Mucosa of stomach (tissue), 1 donor: Measurements from ENCODE around the gene STK38L.

Source experiments
- H3K27me3 ChIP-seq: one replicate; pipeline ENCODE4 v1.7.0; 2013; ENCODE audit warnings: mild to moderate bottlenecking, low read length; ENCODE audit not compliant: control insufficient read depth, insufficient read depth
- H3K36me3 ChIP-seq: one replicate; pipeline ENCODE4 v1.7.0; 2013; ENCODE audit warnings: low read length; ENCODE audit not compliant: control insufficient read depth, insufficient read depth
- H3K4me1 ChIP-seq: one replicate; pipeline ENCODE4 v1.7.0; 2013; ENCODE audit warnings: mild to moderate bottlenecking, low read length; ENCODE audit not compliant: control insufficient read depth, insufficient read depth
- H3K4me3 ChIP-seq: one replicate; pipeline ENCODE4 v1.7.0; 2013; ENCODE audit warnings: low read length
- H3K9ac ChIP-seq: one replicate; pipeline ENCODE4 v1.7.0; 2013; ENCODE audit warnings: mild to moderate bottlenecking, low read length, moderate library complexity
- H3K9me3 ChIP-seq: one replicate; pipeline ENCODE4 v1.7.0; 2013; ENCODE audit warnings: mild to moderate bottlenecking, low read length, moderate library complexity; ENCODE audit not compliant: control insufficient read depth
- donor health status: Pancreatic carcinoma.

The STK38L gene

GRCh38 chr12:27285403-27285802 is 41.3 kb downstream of the STK38L start:
- Histone ChIP-seq H3K9me3 (no peaks in the 10 kb centered on the region), H3K27me3 (no peaks in the 10 kb centered on the region), H3K4me1 (peaks cover 45% of the 10 kb centered on the region), H3K9ac (no peak overlapping the region), H3K36me3 (no peaks in the 10 kb centered on the region), H3K4me3 (no peak overlapping the region)

- Histone ChIP-seq H3K9me3 (no peaks in the 10 kb centered on the region), H3K27me3 (no peaks in the 10 kb centered on the region), H3K4me3 (no peak overlapping the region), H3K36me3 (no peaks in the 10 kb centered on the region), H3K9ac (no peak overlapping the region), H3K4me1 (peaks cover 42% of the 10 kb centered on the region)
Measured at GRCh38 chr12:27289414-27289813, 45.3 kb downstream of the STK38L start.

- Histone ChIP-seq H3K9ac (no peak overlapping the region), H3K4me3 (no peak overlapping the region), H3K27me3 (no peaks in the 10 kb centered on the region), H3K9me3 (no peaks in the 10 kb centered on the region), H3K4me1 (peaks cover 32% of the 10 kb centered on the region), H3K36me3 (no peaks in the 10 kb centered on the region)
Measured at GRCh38 chr12:27290501-27291168, 46.5 kb downstream of the STK38L start.

GRCh38 chr12:27291862-27292261 is 47.8 kb downstream of the STK38L start:
- Histone ChIP-seq H3K27me3 (no peaks in the 10 kb centered on the region), H3K4me3 (no peak overlapping the region), H3K4me1 (peaks cover 31% of the 10 kb centered on the region), H3K9ac (no peak overlapping the region), H3K9me3 (no peaks in the 10 kb centered on the region), H3K36me3 (no peaks in the 10 kb centered on the region)

- Histone ChIP-seq H3K36me3 (no peaks in the 10 kb centered on the region), H3K9ac (no peak overlapping the region), H3K27me3 (no peaks in the 10 kb centered on the region), H3K4me3 (no peak overlapping the region), H3K9me3 (no peaks in the 10 kb centered on the region), H3K4me1 (peaks cover 31% of the 10 kb centered on the region)
Measured at GRCh38 chr12:27292718-27293117, 48.6 kb downstream of the STK38L start.

- Histone ChIP-seq H3K4me1 (peaks cover 31% of the 10 kb centered on the region), H3K9ac (no peak overlapping the region), H3K4me3 (no peak overlapping the region), H3K27me3 (no peaks in the 10 kb centered on the region), H3K9me3 (no peaks in the 10 kb centered on the region), H3K36me3 (no peaks in the 10 kb centered on the region)
Measured at GRCh38 chr12:27293463-27293862, 49.4 kb downstream of the STK38L start.

- Histone ChIP-seq H3K4me1 (peaks cover 15% of the 10 kb centered on the region), H3K9me3 (no peaks in the 10 kb centered on the region), H3K36me3 (no peaks in the 10 kb centered on the region), H3K27me3 (no peaks in the 10 kb centered on the region), H3K4me3 (no peak overlapping the region), H3K9ac (no peak overlapping the region)
Measured at GRCh38 chr12:27296674-27297073, 52.6 kb downstream of the STK38L start.

- Histone ChIP-seq H3K9me3 (no peaks in the 10 kb centered on the region), H3K36me3 (no peaks in the 10 kb centered on the region), H3K4me1 (peaks cover 12% of the 10 kb centered on the region), H3K9ac (no peak overlapping the region), H3K27me3 (no peaks in the 10 kb centered on the region), H3K4me3 (no peak overlapping the region)
Measured at GRCh38 chr12:27297566-27297965, 53.5 kb downstream of the STK38L start.

GRCh38 chr12:27299102-27299501 is 55.0 kb downstream of the STK38L start:
- no peaks in the 10 kb centered on the region for H3K27me3 ChIP-seq
- H3K4me3 ChIP-seq = no peak overlapping the region
- no peak overlapping the region for H3K9ac ChIP-seq
- H3K4me1 ChIP-seq = peaks cover 4% of the 10 kb centered on the region
- H3K9me3 ChIP-seq = no peaks in the 10 kb centered on the region
- no peaks in the 10 kb centered on the region for H3K36me3 ChIP-seq

- H3K27me3 ChIP-seq = no peaks in the 10 kb centered on the region
- no peaks in the 10 kb centered on the region for H3K36me3 ChIP-seq
- no peaks in the 10 kb centered on the region for H3K9me3 ChIP-seq
- H3K9ac ChIP-seq = no peak overlapping the region
- peaks cover 8% of the 10 kb centered on the region for H3K4me1 ChIP-seq
- no peak overlapping the region for H3K4me3 ChIP-seq
Measured at GRCh38 chr12:27300226-27300625, 56.1 kb downstream of the STK38L start.

GRCh38 chr12:27303139-27304111 is 59.3 kb downstream of the STK38L start:
- peaks cover 12% of the 10 kb centered on the region for H3K4me1 ChIP-seq
- no peaks in the 10 kb centered on the region for H3K9me3 ChIP-seq
- no peak overlapping the region for H3K9ac ChIP-seq
- H3K36me3 ChIP-seq = no peaks in the 10 kb centered on the region
- no peaks in the 10 kb centered on the region for H3K27me3 ChIP-seq
- H3K4me3 ChIP-seq = no peak overlapping the region

GRCh38 chr12:27304856-27305255 is 60.8 kb downstream of the STK38L start:
- H3K9ac ChIP-seq = no peak overlapping the region
- no peaks in the 10 kb centered on the region for H3K36me3 ChIP-seq

More at GRCh38 chr12:27304856-27305255, 60.8 kb downstream of the STK38L start:
- H3K27me3 ChIP-seq = no peaks in the 10 kb centered on the region
- no peaks in the 10 kb centered on the region for H3K9me3 ChIP-seq
- peaks cover 12% of the 10 kb centered on the region for H3K4me1 ChIP-seq
- no peak overlapping the region for H3K4me3 ChIP-seq
